Lung (tissue), 12 donors: ENCODE data around the gene RIPOR2. TPM values are rescaled to one million over a fixed set of nuclear protein-coding genes. Genes with fewer than 3 reads are reported as not detected.

ENCODE experiments used
- ATAC-seq: fragments of 200-7000 bp; cut with Tn5 transposase; one replicate; pipeline ENCODE4 v1.9.1; 2020; ENCODE audit warnings: moderate number of reproducible peaks; ENCODE audit not compliant: insufficient read depth, low FRiP score
- DNase-seq, 3 donors: peaks; one replicate each; pipeline ENCODE4 v3.0.0-alpha.2; 2013 to 2017
- H3K27ac ChIP-seq, 2 donors: one replicate each; pipeline ENCODE4 v1.5.1; 2013; ENCODE audit warnings: mild to moderate bottlenecking in 2 of 2, moderate library complexity in 2 of 2, control low read depth in 1 of 2, inconsistent platforms in 1 of 2, low read depth in 1 of 2, low read length in 1 of 2
- H3K27me3 ChIP-seq, 3 donors: one replicate each; pipeline ENCODE4 v1.5.1; 2013; ENCODE audit warnings: low read length in 2 of 3; ENCODE audit not compliant: control insufficient read depth in 3 of 3, insufficient read depth in 3 of 3
- H3K36me3 ChIP-seq, 4 donors: one replicate each; pipeline ENCODE4 v1.5.1; 2013; ENCODE audit warnings: low read length in 4 of 4, mild to moderate bottlenecking in 1 of 4, moderate library complexity in 1 of 4; ENCODE audit not compliant: control insufficient read depth in 4 of 4, insufficient read depth in 4 of 4
- H3K4me1 ChIP-seq, 5 donors: one replicate each; pipeline ENCODE4 v1.5.1; 2013; ENCODE audit warnings: low read length in 5 of 5, mild to moderate bottlenecking in 2 of 5, moderate library complexity in 1 of 5; ENCODE audit not compliant: control insufficient read depth in 5 of 5, insufficient read depth in 5 of 5
- H3K4me3 ChIP-seq: one replicate; pipeline ENCODE4 v1.5.1; 2013; ENCODE audit warnings: mild to moderate bottlenecking, control low read depth, moderate library complexity
- H3K9ac ChIP-seq, 2 donors: one replicate each; pipeline ENCODE4 v1.5.1; 2013; ENCODE audit warnings: low read length in 2 of 2, control low read depth in 1 of 2; ENCODE audit not compliant: insufficient read depth in 1 of 2
- H3K9me3 ChIP-seq, 4 donors: one replicate each; pipeline ENCODE4 v1.5.1; 2013; ENCODE audit warnings: low read length in 3 of 4, mild to moderate bottlenecking in 1 of 4, moderate library complexity in 1 of 4; ENCODE audit not compliant: control insufficient read depth in 4 of 4, insufficient read depth in 3 of 4
- WGBS, 2 donors: extraction: QIAGEN DNeasy Blood & Tissue Kit; methylation state at CpG; one replicate each; pipeline ENCODE4 v1.1.7; 2013; 5-methylcytosine and 5-hydroxymethylcytosine counted together
- polyA plus RNA-seq, 2 donors: library from polyadenylated mRNA; stranded (reverse); fragments of 200-250 nt; gene quantifications; one replicate each; pipeline ENCODE4 v1.2.1, GENCODE V29; 2013
- total RNA-seq, 2 donors: library from RNA; depleted of rRNA in 1 of 2; stranded (reverse); fragments of >200 nt in 1 of 2; gene quantifications; one replicate each; pipeline ENCODE4 v1.2.1, GENCODE V29; 2014 to 2021
- TF ChIP-seq, protein P1 (sequence below): IDR thresholded peaks from 2 replicates; pipeline ENCODE4 v1.5.1; 2012; ENCODE audit warnings: mild to moderate bottlenecking; ENCODE audit errors: control extremely low read depth, extremely low read depth
- donor health status: control.
- donor health status: control.
- donor health status: Bipolar disorder and iron deficiency.
- donor health status: healthy.
- donor health status: DM: yes; HTN: yes; CAD: no.

The RIPOR2 gene
- total and polyA plus RNA-seq, 4 donors, result 7.9 to 97.6 (median 42.7) TPM

DNA sequence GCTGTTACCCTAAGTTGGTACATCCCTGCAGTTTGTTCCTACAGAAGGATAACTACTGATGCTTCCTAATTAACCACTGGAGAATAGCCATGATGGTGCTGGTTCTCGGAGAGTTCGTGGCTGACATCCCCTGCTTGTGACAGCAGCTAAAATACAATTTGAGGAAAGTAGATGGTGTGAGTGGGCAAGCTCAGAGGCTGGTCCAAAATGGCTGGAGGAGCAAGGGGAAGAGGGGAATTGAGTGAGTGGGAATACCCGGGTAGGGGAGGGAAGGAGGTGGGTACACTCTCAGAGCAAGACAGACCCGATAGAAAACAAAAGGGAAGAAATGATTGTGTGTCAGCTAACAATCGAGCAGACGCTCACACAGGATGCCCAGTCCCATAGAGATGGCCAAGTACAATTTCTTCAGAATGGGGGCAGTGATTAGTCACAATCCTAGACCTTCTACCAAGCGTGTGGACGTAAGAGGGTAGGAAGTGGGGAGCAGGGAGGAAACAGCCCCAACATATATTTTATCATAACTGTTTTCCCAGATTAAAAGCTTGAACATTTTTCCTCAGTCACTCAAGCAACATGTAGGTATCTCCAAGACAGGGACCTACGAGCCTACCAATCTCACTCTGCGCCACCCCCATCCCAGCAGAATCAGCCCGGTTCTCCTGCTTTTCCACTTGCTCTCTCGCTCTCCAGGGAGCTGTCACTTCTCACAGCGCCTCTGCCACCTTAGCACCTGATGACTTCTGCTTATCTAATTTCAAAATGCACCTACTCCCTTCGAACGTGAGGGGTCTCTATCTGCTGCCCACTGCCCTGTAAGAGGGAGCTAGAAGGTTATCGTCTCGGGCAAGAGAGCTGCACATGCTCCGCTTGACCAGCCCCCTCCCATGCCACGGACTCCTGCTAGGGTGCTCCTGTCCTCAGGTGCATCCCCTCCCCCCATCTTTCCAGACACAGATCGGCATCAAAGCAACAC is 26.2 kb downstream of the RIPOR2 start:
- peaks cover 0 to 10% (median 4%) of the 10 kb centered on the region in 3 donors for H3K27me3 ChIP-seq
- DNase-seq, result no peak
- WGBS, 2 donors, result 57 to 64% methylated on average over 20 of the region's 20 CpGs
- H3K4me1 ChIP-seq, result peaks cover 0 to 15% (median 7%) of the 10 kb centered on the region in 5 donors
- no peak for ATAC-seq
- no peak overlapping the region for H3K4me3 ChIP-seq
- peak overlapping the region in 1 of 2 donors; percentile 51 for H3K27ac ChIP-seq
- no peak overlapping the region for H3K9ac ChIP-seq
- TF ChIP-seq, protein P1, sequence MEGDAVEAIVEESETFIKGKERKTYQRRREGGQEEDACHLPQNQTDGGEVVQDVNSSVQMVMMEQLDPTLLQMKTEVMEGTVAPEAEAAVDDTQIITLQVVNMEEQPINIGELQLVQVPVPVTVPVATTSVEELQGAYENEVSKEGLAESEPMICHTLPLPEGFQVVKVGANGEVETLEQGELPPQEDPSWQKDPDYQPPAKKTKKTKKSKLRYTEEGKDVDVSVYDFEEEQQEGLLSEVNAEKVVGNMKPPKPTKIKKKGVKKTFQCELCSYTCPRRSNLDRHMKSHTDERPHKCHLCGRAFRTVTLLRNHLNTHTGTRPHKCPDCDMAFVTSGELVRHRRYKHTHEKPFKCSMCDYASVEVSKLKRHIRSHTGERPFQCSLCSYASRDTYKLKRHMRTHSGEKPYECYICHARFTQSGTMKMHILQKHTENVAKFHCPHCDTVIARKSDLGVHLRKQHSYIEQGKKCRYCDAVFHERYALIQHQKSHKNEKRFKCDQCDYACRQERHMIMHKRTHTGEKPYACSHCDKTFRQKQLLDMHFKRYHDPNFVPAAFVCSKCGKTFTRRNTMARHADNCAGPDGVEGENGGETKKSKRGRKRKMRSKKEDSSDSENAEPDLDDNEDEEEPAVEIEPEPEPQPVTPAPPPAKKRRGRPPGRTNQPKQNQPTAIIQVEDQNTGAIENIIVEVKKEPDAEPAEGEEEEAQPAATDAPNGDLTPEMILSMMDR, result no peak
- H3K36me3 ChIP-seq, result no peaks in the 10 kb centered on the region
- H3K9me3 ChIP-seq, result no peaks in the 10 kb centered on the region

DNA sequence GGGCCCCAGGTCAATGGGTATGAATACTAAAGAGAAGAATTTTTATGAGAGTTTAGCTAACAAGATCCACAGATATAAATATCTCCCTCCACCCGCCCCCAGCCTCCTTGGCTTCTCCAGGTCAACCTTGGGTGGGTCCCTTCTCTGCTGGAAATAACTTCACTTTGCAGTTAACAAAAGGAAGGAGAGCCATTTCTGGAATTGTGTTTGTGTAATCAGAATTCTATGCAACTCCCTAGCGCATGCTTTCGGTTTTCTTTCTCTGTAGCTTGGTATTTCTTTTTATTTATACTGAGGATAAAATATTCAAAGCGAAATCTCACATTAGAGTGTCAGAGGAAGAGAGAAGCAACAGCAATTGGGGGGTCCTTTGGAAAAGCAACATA is 27.1 kb downstream of the RIPOR2 start:
- Histone ChIP-seq H3K9ac (no peak overlapping the region), H3K4me3 (no peak overlapping the region), H3K36me3 (no peaks in the 10 kb centered on the region), H3K4me1 (peaks cover 0 to 15% (median 7%) of the 10 kb centered on the region in 5 donors), H3K27ac (peak overlapping the region in 1 of 2 donors; percentile 28), H3K9me3 (peaks cover 0 to 2% (median 0%) of the 10 kb centered on the region in 4 donors), H3K27me3 (peaks cover 0 to 10% (median 4%) of the 10 kb centered on the region in 3 donors)
- ATAC-seq, result no peak
- peak in 1 of 3 donors; percentile 8 for DNase-seq
- TF ChIP-seq, protein P1, result no peak
- WGBS, 2 donors, result 47 to 59% methylated on average over 4 of the region's 4 CpGs

DNA sequence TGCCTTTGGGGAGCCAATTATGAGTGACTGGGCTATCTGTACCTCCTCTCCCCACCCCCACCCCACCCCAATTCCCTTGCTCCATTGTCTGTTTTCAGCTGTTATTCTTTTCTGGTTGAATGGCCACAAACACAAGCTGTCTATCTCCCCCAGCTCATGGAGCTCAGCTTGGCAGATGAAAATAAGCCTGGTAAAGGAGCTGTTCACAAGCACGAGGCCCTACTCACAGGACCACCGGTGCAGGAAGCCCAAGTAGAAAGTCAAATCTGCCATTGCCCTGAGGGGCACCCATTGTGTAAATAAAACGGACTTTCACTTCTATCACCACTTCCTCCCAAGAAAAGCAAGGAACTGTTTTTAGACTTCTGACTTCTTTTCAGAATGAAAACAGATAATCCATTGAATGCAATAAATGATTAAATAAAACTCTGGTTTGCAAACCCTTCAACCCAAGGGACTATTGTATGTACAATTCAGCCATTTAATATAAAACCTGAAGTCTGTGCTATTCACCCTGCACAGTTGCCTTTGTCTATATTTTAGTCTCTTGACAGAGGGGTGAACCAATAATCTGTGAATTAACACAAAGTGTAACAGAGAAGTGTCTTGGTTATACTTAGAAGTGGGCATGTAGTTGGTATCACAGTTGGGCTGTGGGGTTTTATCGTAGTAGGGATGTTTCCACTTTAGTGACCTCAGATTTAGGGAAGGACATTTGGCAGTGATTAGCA is 27.7 kb downstream of the RIPOR2 start:
- H3K36me3 ChIP-seq, result no peaks in the 10 kb centered on the region
- H3K27ac ChIP-seq, result no peak overlapping the region
- ATAC-seq, result no peak
- 10 to 26% methylated on average over 4 of the region's 4 CpGs for WGBS, 2 donors
- H3K4me1 ChIP-seq, result peaks cover 0 to 15% (median 7%) of the 10 kb centered on the region in 5 donors
- H3K27me3 ChIP-seq, result peaks cover 0 to 10% (median 4%) of the 10 kb centered on the region in 3 donors
- peaks cover 0 to 2% (median 0%) of the 10 kb centered on the region in 4 donors for H3K9me3 ChIP-seq
- no peak overlapping the region for H3K9ac ChIP-seq
- H3K4me3 ChIP-seq, result no peak overlapping the region
- DNase-seq, result no peak
- TF ChIP-seq, protein P1, result no peak
